ENCODE data around the gene IKZF1.

GRCh38 chr7:50332241-50333165 is 28.0 kb downstream of the IKZF1 start:
- TF ChIP-seq CTCF (conservative IDR thresholded peaks at IDR 0.05 in 1 of 2, IDR thresholded peaks at IDR 0.05 in 1 of 2; ENCODE audit: low read depth in 1 of 2, low read length in 2 of 2) = no peak
- TF ChIP-seq EZH2 (IDR thresholded peaks at IDR 0.05; ENCODE audit: low read length, missing control alignments) = no peak
